Thymus (tissue), 11 donors: ENCODE results near the gene FNBP1. TPM values are rescaled to one million over a fixed set of nuclear protein-coding genes. Genes with fewer than 3 reads are reported as not detected.
A peak's percentile ranks its signal among the peaks of the same experiment; 100 is the strongest.

Experiments used
- DNase-seq, 9 donors: peaks; one replicate each; pipeline ENCODE4 v3.0.0-alpha.2; 2013; ENCODE audit warnings: low spot score in 9 of 9, low read depth in 6 of 9, missing footprints in 1 of 9
- H3K27ac ChIP-seq, 2 donors: one replicate each; pipeline ENCODE4 v1.5.1; 2013; ENCODE audit warnings: control low read depth in 1 of 2, low read depth in 1 of 2, low read length in 1 of 2, mild to moderate bottlenecking in 1 of 2, moderate library complexity in 1 of 2
- H3K27me3 ChIP-seq, 2 donors: one replicate each; pipeline ENCODE4 v1.5.1; 2013; ENCODE audit warnings: low read length in 1 of 2; ENCODE audit not compliant: control insufficient read depth in 2 of 2, insufficient read depth in 1 of 2
- H3K36me3 ChIP-seq, 2 donors: one replicate each; pipeline ENCODE4 v1.5.1; 2013; ENCODE audit warnings: low read length in 1 of 2, mild to moderate bottlenecking in 1 of 2, moderate library complexity in 1 of 2; ENCODE audit not compliant: control insufficient read depth in 2 of 2, insufficient read depth in 2 of 2
- H3K4me1 ChIP-seq, 2 donors: one replicate each; pipeline ENCODE4 v1.5.1; 2013; ENCODE audit warnings: low read length in 2 of 2; ENCODE audit not compliant: control insufficient read depth in 2 of 2, insufficient read depth in 2 of 2
- H3K4me3 ChIP-seq, 2 donors: one replicate each; pipeline ENCODE4 v1.5.1; 2013; ENCODE audit warnings: low read length in 2 of 2, control low read depth in 1 of 2, mild to moderate bottlenecking in 1 of 2
- H3K9me3 ChIP-seq, 2 donors: one replicate each; pipeline ENCODE4 v1.5.1; 2013; ENCODE audit warnings: low read length in 1 of 2, mild to moderate bottlenecking in 1 of 2; ENCODE audit not compliant: control insufficient read depth in 2 of 2, insufficient read depth in 1 of 2
- WGBS: extraction: QIAGEN DNeasy Blood & Tissue Kit; methylation state at CpG from one replicate; pipeline ENCODE4 v1.1.7; 2013; 5-methylcytosine and 5-hydroxymethylcytosine counted together
- polyA plus RNA-seq: library from polyadenylated mRNA; stranded (reverse); fragments of 200-250 nt; gene quantifications from one replicate; pipeline ENCODE4 v1.2.3, GENCODE V29; 2013
- total RNA-seq: library from RNA; stranded (reverse); fragments of 120-200 nt; gene quantifications from one replicate; pipeline ENCODE4 v1.2.4, GENCODE V29; 2013
- donor health status: healthy.

The FNBP1 gene
- total and polyA plus RNA-seq, 2 donors = 79.6 to 82.8 TPM

- H3K27me3 ChIP-seq = no peaks in the 10 kb centered on the region
- 16% methylated on average over 9 of the region's 9 CpGs for WGBS
- H3K4me3 ChIP-seq = peak overlapping the region; percentile 65 to 96
- DNase-seq = no peak
- H3K36me3 ChIP-seq = peaks cover 0 to 5% of the 10 kb centered on the region in 2 donors
- peaks cover 20 to 29% of the 10 kb centered on the region in 2 donors for H3K4me1 ChIP-seq
- peak overlapping the region in 1 of 2 donors; percentile 62 for H3K27ac ChIP-seq
- no peaks in the 10 kb centered on the region for H3K9me3 ChIP-seq
These were observed 10.1 kb upstream of the FNBP1 start for GRCh38 chr9:130053109-130053503.

GRCh38 chr9:130051855-130052254 lies 8.9 kb upstream of the FNBP1 start:
- no peak for DNase-seq
- Histone ChIP-seq H3K4me1 (peaks cover 20 to 29% of the 10 kb centered on the region in 2 donors), H3K36me3 (no peaks in the 10 kb centered on the region), H3K27me3 (no peaks in the 10 kb centered on the region), H3K9me3 (no peaks in the 10 kb centered on the region), H3K27ac (peak overlapping the region in 1 of 2 donors; percentile 39), H3K4me3 (no peak overlapping the region)

- H3K4me3 ChIP-seq = no peak overlapping the region
- no peak overlapping the region for H3K27ac ChIP-seq
- WGBS = 98% methylated on average over 3 of the region's 3 CpGs
- no peak for DNase-seq
- peaks cover 20 to 32% of the 10 kb centered on the region in 2 donors for H3K4me1 ChIP-seq
- H3K36me3 ChIP-seq = no peaks in the 10 kb centered on the region
- no peaks in the 10 kb centered on the region for H3K9me3 ChIP-seq
- no peaks in the 10 kb centered on the region for H3K27me3 ChIP-seq
These were observed 7.5 kb upstream of the FNBP1 start for GRCh38 chr9:130050462-130050861.

- H3K4me1 ChIP-seq = peaks cover 17 to 34% of the 10 kb centered on the region in 2 donors
- 92% methylated on average over 11 of the region's 11 CpGs for WGBS
- no peak for DNase-seq
- no peaks in the 10 kb centered on the region for H3K36me3 ChIP-seq
- H3K9me3 ChIP-seq = no peaks in the 10 kb centered on the region
- H3K27ac ChIP-seq = no peak overlapping the region
- no peaks in the 10 kb centered on the region for H3K27me3 ChIP-seq
- H3K4me3 ChIP-seq = no peak overlapping the region
These were observed 6.6 kb upstream of the FNBP1 start for GRCh38 chr9:130049431-130050210.

- whole genome bisulfite sequencing = 68% methylated on average over 4 of the region's 4 CpGs
- Histone ChIP-seq H3K4me3 (no peak overlapping the region), H3K9me3 (peaks cover 0 to 9% of the 10 kb centered on the region in 2 donors), H3K27me3 (no peaks in the 10 kb centered on the region), H3K36me3 (no peaks in the 10 kb centered on the region), H3K4me1 (peaks cover 12 to 27% of the 10 kb centered on the region in 2 donors), H3K27ac (peak overlapping the region in 1 of 2 donors; percentile 83)
- DNase-seq = no peak
These were observed 2.9 kb upstream of the FNBP1 start for GRCh38 chr9:130045725-130046450.

GRCh38 chr9:130043654-130044623 lies 950 bp upstream of the FNBP1 start:
- 64% methylated on average over 37 of the region's 37 CpGs for WGBS
- H3K9me3 ChIP-seq = peaks cover 0 to 9% of the 10 kb centered on the region in 2 donors
- peak overlapping the region; percentile 83 to 90 for H3K27ac ChIP-seq
- H3K4me1 ChIP-seq = peaks cover 13 to 39% of the 10 kb centered on the region in 2 donors
- no peak for DNase-seq
- no peaks in the 10 kb centered on the region for H3K36me3 ChIP-seq
- no peaks in the 10 kb centered on the region for H3K27me3 ChIP-seq
- peak overlapping the region; percentile 77 to 82 for H3K4me3 ChIP-seq

- Histone ChIP-seq H3K4me1 (peaks cover 16 to 48% of the 10 kb centered on the region in 2 donors), H3K36me3 (no peaks in the 10 kb centered on the region), H3K9me3 (peaks cover 0 to 12% of the 10 kb centered on the region in 2 donors), H3K27me3 (no peaks in the 10 kb centered on the region), H3K27ac (peak overlapping the region; percentile 80 to 95), H3K4me3 (peak overlapping the region; percentile 77 to 82)
- WGBS = under 1% methylated on average over 68 of the region's 68 CpGs
- DNase-seq = peak in 1 of 9 donors; percentile 45
These were observed 544 bp downstream of the FNBP1 start for GRCh38 chr9:130042406-130042884.

- WGBS = under 1% methylated on average over 31 of the region's 31 CpGs
- peak overlapping the region; percentile 77 to 82 for H3K4me3 ChIP-seq
- no peaks in the 10 kb centered on the region for H3K36me3 ChIP-seq
- peak overlapping the region; percentile 79 to 95 for H3K27ac ChIP-seq
- peaks cover 16 to 51% of the 10 kb centered on the region in 2 donors for H3K4me1 ChIP-seq
- peak in 1 of 9 donors; percentile 44 for DNase-seq
- H3K9me3 ChIP-seq = peaks cover 0 to 12% of the 10 kb centered on the region in 2 donors
- H3K27me3 ChIP-seq = no peaks in the 10 kb centered on the region
These were observed 1.2 kb downstream of the FNBP1 start for GRCh38 chr9:130041648-130042405.
